Measurements from ENCODE around the gene RFNG. TPM values are rescaled to one million over a fixed set of nuclear protein-coding genes. Genes with fewer than 3 reads are reported as not detected.

The RFNG gene
- total and polyA plus RNA-seq, 7 experiments from 2014 or later, result 4.2 to 45.5 (median 28.1) TPM

GRCh38 chr17:82077617-82078358, 26.2 kb upstream of the RFNG start:
- ATAC-seq (no peak), DNase-seq (no peak)
- Histone ChIP-seq H3K27me3 (ENCODE audit: control insufficient read depth in 2 of 2, insufficient read depth in 2 of 2, low read length in 2 of 2) (no peaks in the 10 kb centered on the region), H3K9me3 (ENCODE audit: control insufficient read depth in 2 of 3, low read length in 3 of 3) (no peaks in the 10 kb centered on the region), H3K36me3 (ENCODE audit: control insufficient read depth in 2 of 3, insufficient read depth in 3 of 3, low read length in 3 of 3) (peaks cover 0 to 44% (median 4%) of the 10 kb centered on the region in 3 experiments), H3K27ac (ENCODE audit: low read depth, low read length) (no peak overlapping the region), H3K4me3 (ENCODE audit: low read length) (no peak overlapping the region), H3K4me1 (ENCODE audit: control insufficient read depth in 2 of 2, insufficient read depth in 2 of 2, low read length in 2 of 2) (no peaks in the 10 kb centered on the region)
- H3K4me1 Mint-ChIP-seq, result no peaks in the 10 kb centered on the region
- CTCF ChIA-PET, result no interaction called here
- no peak overlapping the region for H3K27ac Mint-ChIP-seq
- no peak overlapping the region for H3K4me3 Mint-ChIP-seq
- intact Hi-C loops (cut with micrococcal nuclease), result no loop called here
- POLR2A ChIA-PET, result no interaction called here
- peaks cover 0 to 8% (median 0%) of the 10 kb centered on the region in 5 donors for H3K36me3 Mint-ChIP-seq
- H3K27me3 Mint-ChIP-seq, result peaks cover 0 to 4% (median 0%) of the 10 kb centered on the region in 5 donors
- H3K9me3 Mint-ChIP-seq, result no peaks in the 10 kb centered on the region

DNA sequence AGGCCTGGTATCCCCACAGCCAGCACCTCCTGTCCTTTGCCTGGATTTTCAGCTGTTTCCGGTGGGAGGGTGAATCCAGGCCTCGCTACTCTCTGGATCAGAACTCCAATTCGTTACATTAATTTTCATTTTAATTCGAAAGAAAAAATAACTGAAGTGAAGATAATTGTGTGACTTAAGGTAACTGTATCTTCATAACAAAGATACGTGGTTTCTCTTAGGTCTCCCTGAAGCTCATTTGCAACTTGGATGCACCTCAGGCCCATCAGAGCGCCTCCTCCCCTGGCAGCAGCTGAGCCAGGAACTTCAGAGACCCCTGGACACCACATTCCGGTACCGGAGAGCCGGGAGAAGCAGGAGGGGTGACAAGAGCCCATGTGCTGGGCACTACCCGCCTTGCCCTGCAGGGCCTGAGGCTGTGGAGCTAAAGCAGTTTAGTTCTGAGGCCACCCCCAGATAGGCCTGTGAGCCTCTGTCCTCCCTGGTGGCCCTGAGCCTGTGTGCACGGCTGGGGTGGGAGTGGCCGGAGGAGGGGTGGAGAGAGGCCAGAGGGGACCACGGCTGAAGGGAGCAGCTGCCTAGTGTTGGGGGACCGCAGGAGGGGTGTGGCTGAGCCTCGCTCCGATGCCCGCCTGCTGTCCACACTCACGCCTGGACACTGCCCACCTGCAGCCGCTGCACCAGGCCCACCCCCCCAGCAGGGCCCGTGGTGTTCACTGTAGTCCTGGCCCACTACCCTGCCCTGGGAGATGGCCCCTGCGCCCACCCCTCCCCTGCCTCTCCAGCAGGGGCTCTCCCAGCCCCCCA, 25.4 kb upstream of the RFNG start:
- H3K27me3 ChIP-seq (ENCODE audit: control insufficient read depth in 2 of 2, insufficient read depth in 2 of 2, low read length in 2 of 2), result no peaks in the 10 kb centered on the region
- ChIA-PET CTCF (interaction anchor here (0.6 to 1.0 kb wide), 2 partner anchors 39 to 366 kb away, joined by 4 to 6 read pairs; partner anchors contain the start of gene DCXR), POLR2A (interaction anchor here (0.7 kb wide), 1 partner anchor 409 kb away, joined by 5 read pairs; no protein-coding TSS in a partner anchor)
- no peaks in the 10 kb centered on the region for H3K4me1 ChIP-seq (ENCODE audit: control insufficient read depth in 2 of 2, insufficient read depth in 2 of 2, low read length in 2 of 2)
- Mint-ChIP-seq H3K4me3 (no peak overlapping the region), H3K27ac (peak overlapping the region in 1 of 9 donors; percentile 56), H3K27me3 (peaks cover 0 to 7% (median 0%) of the 10 kb centered on the region in 5 donors), H3K4me1 (no peaks in the 10 kb centered on the region), H3K36me3 (peaks cover 0 to 8% (median 0%) of the 10 kb centered on the region in 5 donors), H3K9me3 (no peaks in the 10 kb centered on the region)
- no peak for DNase-seq
- H3K36me3 ChIP-seq (ENCODE audit: control insufficient read depth in 2 of 3, insufficient read depth in 3 of 3, low read length in 3 of 3), result peaks cover 0 to 36% (median under 1%) of the 10 kb centered on the region in 3 experiments
- intact Hi-C loops (cut with micrococcal nuclease), result no loop called here
- H3K9me3 ChIP-seq (ENCODE audit: control insufficient read depth in 2 of 3, low read length in 3 of 3), result no peaks in the 10 kb centered on the region
- no peak for ATAC-seq
- H3K27ac ChIP-seq (ENCODE audit: low read depth, low read length), result no peak overlapping the region
- H3K4me3 ChIP-seq (ENCODE audit: low read length), result no peak overlapping the region

DNA sequence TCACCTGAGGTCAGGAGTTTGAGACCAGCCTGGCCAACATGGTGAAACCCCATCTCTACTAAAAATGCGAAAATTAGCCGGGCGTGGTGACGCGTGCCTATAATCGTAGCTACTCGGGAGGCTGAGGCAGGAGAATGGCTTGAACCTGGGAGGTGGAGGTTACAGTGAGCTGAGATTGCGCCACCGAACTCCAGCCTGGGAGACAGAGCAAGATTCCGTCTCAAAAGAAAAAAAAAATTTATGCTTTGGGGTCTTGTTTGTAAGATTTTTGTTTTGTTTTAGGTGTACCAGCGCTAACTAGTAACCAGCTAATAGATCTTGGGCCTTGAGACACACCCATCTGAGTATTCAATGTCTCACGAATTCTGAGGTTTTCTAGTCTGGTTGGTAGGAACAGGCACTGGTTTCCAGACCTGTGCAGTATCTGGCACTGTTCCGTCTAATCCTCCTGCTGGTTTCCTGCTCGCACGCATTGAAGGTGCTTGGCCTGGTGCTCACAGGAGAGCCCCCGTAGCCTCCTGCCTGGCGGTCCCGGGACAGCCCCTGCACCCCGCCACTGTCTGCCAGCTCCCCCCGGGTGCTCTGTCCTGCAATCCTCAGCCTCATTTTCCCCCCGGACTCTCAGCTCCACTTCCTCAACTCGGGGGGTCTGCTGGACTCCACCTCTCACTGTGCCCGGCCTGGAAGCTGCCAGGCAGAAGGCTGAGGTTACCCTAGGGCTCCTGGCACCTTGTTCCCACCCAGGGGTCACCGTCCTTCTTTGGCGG, 24.6 kb upstream of the RFNG start:
- no peaks in the 10 kb centered on the region for H3K4me1 Mint-ChIP-seq
- H3K36me3 ChIP-seq (ENCODE audit: control insufficient read depth in 2 of 3, insufficient read depth in 3 of 3, low read length in 3 of 3), result peaks cover 0 to 29% (median 0%) of the 10 kb centered on the region in 3 experiments
- no peaks in the 10 kb centered on the region for H3K4me1 ChIP-seq (ENCODE audit: control insufficient read depth in 2 of 2, insufficient read depth in 2 of 2, low read length in 2 of 2)
- peaks cover 0 to 7% (median 0%) of the 10 kb centered on the region in 5 donors for H3K27me3 Mint-ChIP-seq
- no peaks in the 10 kb centered on the region for H3K9me3 ChIP-seq (ENCODE audit: control insufficient read depth in 2 of 3, low read length in 3 of 3)
- no peak overlapping the region for H3K4me3 ChIP-seq (ENCODE audit: low read length)
- H3K27ac ChIP-seq (ENCODE audit: low read depth, low read length), result no peak overlapping the region
- CTCF ChIA-PET, result interaction anchor here (0.6 to 1.0 kb wide), 2 partner anchors 39 to 365 kb away, joined by 4 to 6 read pairs; partner anchors contain the start of gene DCXR
- peak overlapping the region in 1 of 9 donors; percentile 56 for H3K27ac Mint-ChIP-seq
- DNase-seq (no peak), ATAC-seq (no peak)
- POLR2A ChIA-PET, result interaction anchor here (0.7 kb wide), 1 partner anchor 408 kb away, joined by 5 read pairs; no protein-coding TSS in a partner anchor
- no peaks in the 10 kb centered on the region for H3K27me3 ChIP-seq (ENCODE audit: control insufficient read depth in 2 of 2, insufficient read depth in 2 of 2, low read length in 2 of 2)
- intact Hi-C loops (cut with micrococcal nuclease), result no loop called here
- no peak overlapping the region for H3K4me3 Mint-ChIP-seq
- no peaks in the 10 kb centered on the region for H3K9me3 Mint-ChIP-seq
- H3K36me3 Mint-ChIP-seq, result peaks cover 0 to 8% (median 0%) of the 10 kb centered on the region in 5 donors

DNA sequence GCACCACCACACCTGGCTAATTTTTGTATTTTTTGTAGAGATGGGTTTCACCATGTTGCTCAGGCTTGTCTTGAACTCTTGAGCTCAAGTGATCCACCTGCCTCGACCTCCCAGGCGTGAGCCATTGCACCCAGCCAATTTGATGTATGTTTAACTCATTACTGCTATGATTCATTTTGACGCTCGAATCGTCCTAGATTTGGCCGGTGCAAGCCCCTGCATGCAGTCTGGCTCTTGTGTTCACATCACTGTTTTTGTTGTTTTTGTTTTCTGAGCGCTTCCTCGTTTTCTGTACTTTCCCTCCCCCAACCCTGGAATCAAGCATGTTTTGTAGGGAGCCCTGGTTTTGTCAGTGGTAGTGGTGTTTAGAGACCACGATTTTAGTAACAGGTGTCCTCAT, 21.8 kb upstream of the RFNG start:
- peaks cover 0 to 6% (median 0%) of the 10 kb centered on the region in 3 experiments for H3K36me3 ChIP-seq (ENCODE audit: control insufficient read depth in 2 of 3, insufficient read depth in 3 of 3, low read length in 3 of 3)
- H3K4me3 ChIP-seq (ENCODE audit: low read length), result no peak overlapping the region
- H3K9me3 Mint-ChIP-seq, result no peaks in the 10 kb centered on the region
- no peaks in the 10 kb centered on the region for H3K9me3 ChIP-seq (ENCODE audit: control insufficient read depth in 2 of 3, low read length in 3 of 3)
- no peaks in the 10 kb centered on the region for H3K27me3 ChIP-seq (ENCODE audit: control insufficient read depth in 2 of 2, insufficient read depth in 2 of 2, low read length in 2 of 2)
- ATAC-seq, result no peak
- H3K27ac ChIP-seq (ENCODE audit: low read depth, low read length), result no peak overlapping the region
- no peak overlapping the region for H3K27ac Mint-ChIP-seq
- DNase-seq, result no peak
- ChIA-PET POLR2A (no interaction called here), CTCF (no interaction called here)
- H3K4me1 ChIP-seq (ENCODE audit: control insufficient read depth in 2 of 2, insufficient read depth in 2 of 2, low read length in 2 of 2), result no peaks in the 10 kb centered on the region
- H3K27me3 Mint-ChIP-seq, result peaks cover 0 to 7% (median 0%) of the 10 kb centered on the region in 5 donors
- no peak overlapping the region for H3K4me3 Mint-ChIP-seq
- intact Hi-C loops (cut with micrococcal nuclease), result no loop called here
- H3K4me1 Mint-ChIP-seq, result no peaks in the 10 kb centered on the region
- peaks cover 0 to 3% (median 0%) of the 10 kb centered on the region in 5 donors for H3K36me3 Mint-ChIP-seq

DNA sequence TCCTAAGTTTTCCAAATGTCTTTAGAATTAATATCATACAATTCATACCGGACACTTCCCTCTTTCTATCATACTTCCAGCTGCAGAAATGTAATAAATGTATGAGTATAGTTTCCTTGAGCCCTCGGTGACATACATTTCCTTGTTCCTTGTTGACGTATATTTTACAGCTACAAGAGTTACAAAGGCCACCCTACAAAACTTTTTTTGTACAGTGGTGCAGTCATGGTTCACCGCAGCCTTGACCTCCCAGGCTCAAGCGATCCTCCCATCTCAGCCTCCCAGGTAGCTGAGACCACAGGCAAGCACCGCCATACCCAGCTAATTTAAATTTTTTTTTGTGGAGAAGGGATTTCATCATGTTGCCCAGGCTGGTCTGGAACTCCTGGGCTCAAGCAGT, 21.2 kb upstream of the RFNG start:
- POLR2A ChIA-PET, result interaction anchor here (0.7 kb wide), 1 partner anchor 21 kb away, joined by 4 read pairs; no protein-coding TSS in a partner anchor
- no peak overlapping the region for H3K27ac Mint-ChIP-seq
- DNase-seq (no peak), ATAC-seq (no peak)
- no peak overlapping the region for H3K27ac ChIP-seq (ENCODE audit: low read depth, low read length)
- no peaks in the 10 kb centered on the region for H3K36me3 Mint-ChIP-seq
- H3K9me3 ChIP-seq (ENCODE audit: control insufficient read depth in 2 of 3, low read length in 3 of 3), result no peaks in the 10 kb centered on the region
- peaks cover 0 to 7% (median 0%) of the 10 kb centered on the region in 5 donors for H3K27me3 Mint-ChIP-seq
- intact Hi-C loops (cut with micrococcal nuclease), result no loop called here
- H3K27me3 ChIP-seq (ENCODE audit: control insufficient read depth in 2 of 2, insufficient read depth in 2 of 2, low read length in 2 of 2), result no peaks in the 10 kb centered on the region
- no peaks in the 10 kb centered on the region for H3K4me1 Mint-ChIP-seq
- H3K36me3 ChIP-seq (ENCODE audit: control insufficient read depth in 2 of 3, insufficient read depth in 3 of 3, low read length in 3 of 3), result no peaks in the 10 kb centered on the region
- no peak overlapping the region for H3K4me3 ChIP-seq (ENCODE audit: low read length)
- no peaks in the 10 kb centered on the region for H3K4me1 ChIP-seq (ENCODE audit: control insufficient read depth in 2 of 2, insufficient read depth in 2 of 2, low read length in 2 of 2)
- CTCF ChIA-PET, result no interaction called here
- no peak overlapping the region for H3K4me3 Mint-ChIP-seq
- no peaks in the 10 kb centered on the region for H3K9me3 Mint-ChIP-seq

DNA sequence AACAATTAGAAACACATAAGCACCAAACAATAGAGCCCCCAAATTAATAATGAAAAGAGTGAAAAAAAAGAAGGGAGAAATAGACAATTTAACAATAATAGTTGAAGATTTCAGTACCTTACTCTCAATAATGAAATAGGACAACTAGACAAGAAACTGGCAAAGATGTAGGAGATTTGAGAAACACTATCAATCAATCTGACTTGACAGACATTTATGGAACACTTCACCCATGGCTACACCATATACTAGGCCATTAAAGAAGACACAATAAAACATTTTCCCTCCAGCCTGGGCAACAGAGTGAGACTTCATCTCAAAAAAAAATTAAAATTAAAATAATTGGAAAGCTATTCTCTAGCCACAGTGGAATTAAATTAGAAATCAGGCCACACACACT, 19.0 kb upstream of the RFNG start:
- no peaks in the 10 kb centered on the region for H3K36me3 Mint-ChIP-seq
- no peaks in the 10 kb centered on the region for H3K27me3 ChIP-seq (ENCODE audit: control insufficient read depth in 2 of 2, insufficient read depth in 2 of 2, low read length in 2 of 2)
- H3K27me3 Mint-ChIP-seq, result peaks cover 0 to 7% (median 0%) of the 10 kb centered on the region in 5 donors
- no peaks in the 10 kb centered on the region for H3K9me3 ChIP-seq (ENCODE audit: control insufficient read depth in 2 of 3, low read length in 3 of 3)
- peaks cover 0 to 12% (median 5%) of the 10 kb centered on the region in 7 donors for H3K4me1 Mint-ChIP-seq
- no peak overlapping the region for H3K4me3 Mint-ChIP-seq
- CTCF ChIA-PET, result no interaction called here
- no peaks in the 10 kb centered on the region for H3K9me3 Mint-ChIP-seq
- POLR2A ChIA-PET, result interaction anchor here (0.7 kb wide), 1 partner anchor 27 kb away, joined by 4 read pairs; no protein-coding TSS in a partner anchor
- H3K4me1 ChIP-seq (ENCODE audit: control insufficient read depth in 2 of 2, insufficient read depth in 2 of 2, low read length in 2 of 2), result peaks cover 8% of the 10 kb centered on the region in 2 donors
- intact Hi-C loops (cut with micrococcal nuclease), result no loop called here
- no peak for DNase-seq
- no peak for ATAC-seq
- H3K27ac ChIP-seq (ENCODE audit: low read depth, low read length), result no peak overlapping the region
- no peak overlapping the region for H3K4me3 ChIP-seq (ENCODE audit: low read length)
- no peaks in the 10 kb centered on the region for H3K36me3 ChIP-seq (ENCODE audit: control insufficient read depth in 2 of 3, insufficient read depth in 3 of 3, low read length in 3 of 3)
- H3K27ac Mint-ChIP-seq, result peak overlapping the region in 2 of 9 donors; percentile 17 to 51
